ENCODE results near the gene SPSB3. TPM values are rescaled to one million over a fixed set of nuclear protein-coding genes. Genes with fewer than 3 reads are reported as not detected.

The SPSB3 gene
- total RNA-seq, 4 donors from 2014 or later, result 52.2 to 87.3 (median 68.5) TPM

GRCh38 chr16:1794908-1795666, 12.7 kb upstream of the SPSB3 start:
- intact Hi-C loops (cut with DNase I), result no loop called here
- TF ChIP-seq CTCF (IDR thresholded peaks at IDR 0.05) (no peak), POLR2A (IDR thresholded peaks at IDR 0.05) (no peak)
- no peaks in the 10 kb centered on the region for H3K9me3 ChIP-seq
- WGBS, 2 donors, result 79 to 83% methylated on average over 13 to 31 of the region's 32 CpGs
- H3K36me3 ChIP-seq, result no peaks in the 10 kb centered on the region
- no peaks in the 10 kb centered on the region for H3K27me3 ChIP-seq
- H3K4me1 ChIP-seq, result peaks cover 11 to 12% of the 10 kb centered on the region in 2 donors
- no peak overlapping the region for H3K27ac ChIP-seq
- no peak overlapping the region for H3K4me3 ChIP-seq (replicated peaks in 1 of 3)
- no peak for DNase-seq

- 40 to 68% methylated on average over 4 to 13 of the region's 18 CpGs for WGBS, 2 donors
- Histone ChIP-seq H3K27ac (peak overlapping the region in 1 of 3 donors; percentile 2), H3K9me3 (no peaks in the 10 kb centered on the region), H3K4me3 (replicated peaks in 1 of 3) (no peak overlapping the region), H3K36me3 (peaks cover 0 to 1% of the 10 kb centered on the region in 2 donors), H3K4me1 (peaks cover 11 to 12% of the 10 kb centered on the region in 2 donors), H3K27me3 (no peaks in the 10 kb centered on the region)
- intact Hi-C loops (cut with DNase I), result no loop called here
- DNase-seq, result peak; percentile 79 to 80
- no peak for TF ChIP-seq POLR2A (IDR thresholded peaks at IDR 0.05)
- no peak for TF ChIP-seq CTCF (IDR thresholded peaks at IDR 0.05)
Observed at GRCh38 chr16:1794221-1794871, 12.0 kb upstream of the SPSB3 start.

- intact Hi-C loops (cut with DNase I), result no loop called here
- DNase-seq, result no peak
- Histone ChIP-seq H3K27ac (peak within 1 kb of the TSS in 1 of 3 donors; percentile 24), H3K27me3 (no peaks in the 10 kb centered on the region), H3K36me3 (peaks cover 6 to 8% of the 10 kb centered on the region in 2 donors), H3K9me3 (no peaks in the 10 kb centered on the region), H3K4me1 (peaks cover 11 to 12% of the 10 kb centered on the region in 2 donors), H3K4me3 (replicated peaks in 1 of 3) (no peak within 1 kb of the TSS)
- no peak for TF ChIP-seq POLR2A (IDR thresholded peaks at IDR 0.05)
- TF ChIP-seq CTCF (IDR thresholded peaks at IDR 0.05), result no peak
- WGBS, 2 donors, result 40% methylated on average over 1 of the region's 28 CpGs; no CpG with 5 or more reads in 1 of the 2 donors
Observed at GRCh38 chr16:1793578-1794220, 11.3 kb upstream of the SPSB3 start, which contains the start of gene IGFALS. Gene IGFALS, minus strand, starts transcription at chr16:1793705. Its CDS starts 53 bp downstream, at chr16:1793652.

GRCh38 chr16:1792836-1793577, 10.6 kb upstream of the SPSB3 start:
- DNase-seq, result no peak
- H3K27ac ChIP-seq, result no peak overlapping the region
- H3K27me3 ChIP-seq, result no peaks in the 10 kb centered on the region
- H3K4me1 ChIP-seq, result peaks cover 11 to 12% of the 10 kb centered on the region in 2 donors
- no peak overlapping the region for H3K4me3 ChIP-seq (replicated peaks in 1 of 3)
- TF ChIP-seq CTCF (IDR thresholded peaks at IDR 0.05) (no peak), POLR2A (IDR thresholded peaks at IDR 0.05) (no peak)
- intact Hi-C loops (cut with DNase I), result no loop called here
- no peaks in the 10 kb centered on the region for H3K9me3 ChIP-seq
- 82 to 93% methylated on average over 2 to 11 of the region's 33 CpGs for WGBS, 2 donors
- H3K36me3 ChIP-seq, result peaks cover 12 to 15% of the 10 kb centered on the region in 2 donors
